Dermis microvascular lymphatic vessel endothelial cell (primary cell): ENCODE measurements around the gene HCK. TPM values are rescaled to one million over a fixed set of nuclear protein-coding genes. Genes with fewer than 3 reads are reported as not detected.

ENCODE experiments used
- DNase-seq, 2 donors: peaks; one replicate each; pipeline versions ENCODE4 v3.0.0 to v3.0.0-alpha.2; 2010; ENCODE audit warnings: low read depth in 2 of 2
- total RNA-seq: library from RNA; depleted of rRNA; stranded (reverse); fragments of >200 nt; gene quantifications from 2 replicates; pipeline ENCODE4 v1.2.1, GENCODE V29; 2014

Gene HCK
- total RNA-seq, 1 donor from 2014 or later = not detected

DNA sequence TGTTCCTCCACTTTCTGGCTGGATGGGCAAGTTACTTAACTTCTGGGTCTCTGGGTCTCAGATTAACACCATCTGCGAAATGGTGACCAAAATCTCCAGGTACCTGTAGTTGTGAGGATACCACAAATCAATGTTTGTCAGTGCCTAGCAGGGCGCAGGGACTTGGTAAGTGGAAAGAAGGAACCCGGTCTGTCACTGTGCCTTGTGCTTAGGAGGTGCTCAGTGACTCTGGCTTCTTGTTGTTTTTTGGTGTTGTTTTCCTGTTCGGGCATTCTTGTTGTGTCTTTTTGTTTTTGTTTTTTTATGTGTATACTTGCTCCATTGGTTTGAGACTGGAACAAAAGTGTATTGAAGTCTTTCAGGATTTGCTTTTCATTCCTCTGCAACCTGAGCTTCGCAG is 75.3 kb downstream of the HCK start:
- no peak for DNase-seq

DNA sequence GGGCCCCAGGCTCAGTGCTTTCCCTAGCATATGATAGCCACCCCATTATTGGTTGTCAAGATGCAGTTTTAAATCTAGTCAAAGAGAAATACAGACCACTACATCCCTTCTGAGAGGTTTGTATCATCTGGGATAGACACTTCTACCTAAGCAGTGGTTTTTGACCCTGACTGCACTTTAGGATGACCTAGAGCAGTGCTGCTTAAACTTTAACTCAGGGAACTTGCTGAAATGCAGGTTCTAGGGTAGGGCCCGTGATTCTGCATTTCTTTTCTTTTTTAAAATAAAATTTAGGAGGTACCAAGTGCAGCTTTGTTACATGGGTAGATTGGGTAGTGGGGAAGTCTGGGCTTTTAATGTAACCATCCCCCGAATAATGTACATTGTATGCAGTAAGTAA is 76.1 kb downstream of the HCK start:
- no peak for DNase-seq

DNA sequence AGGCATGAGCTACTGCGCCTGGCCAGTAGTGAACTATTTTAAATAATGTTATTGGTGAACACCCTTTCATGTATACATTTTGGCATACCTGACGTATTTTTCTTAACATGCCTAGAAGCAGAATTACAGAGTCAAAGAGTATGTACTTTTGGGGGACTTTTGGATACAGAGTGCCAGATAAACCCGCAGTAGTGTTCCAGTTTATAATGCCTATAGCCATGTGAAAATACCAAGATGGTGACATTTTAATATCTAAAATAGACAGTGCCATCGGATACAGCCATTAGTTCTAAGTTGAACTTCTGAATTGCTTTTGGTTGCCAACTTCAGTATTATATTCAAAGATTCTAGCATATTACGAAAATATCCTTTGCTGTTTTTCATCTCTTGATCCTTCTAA is 77.8 kb downstream of the HCK start:
- DNase-seq = no peak

DNA sequence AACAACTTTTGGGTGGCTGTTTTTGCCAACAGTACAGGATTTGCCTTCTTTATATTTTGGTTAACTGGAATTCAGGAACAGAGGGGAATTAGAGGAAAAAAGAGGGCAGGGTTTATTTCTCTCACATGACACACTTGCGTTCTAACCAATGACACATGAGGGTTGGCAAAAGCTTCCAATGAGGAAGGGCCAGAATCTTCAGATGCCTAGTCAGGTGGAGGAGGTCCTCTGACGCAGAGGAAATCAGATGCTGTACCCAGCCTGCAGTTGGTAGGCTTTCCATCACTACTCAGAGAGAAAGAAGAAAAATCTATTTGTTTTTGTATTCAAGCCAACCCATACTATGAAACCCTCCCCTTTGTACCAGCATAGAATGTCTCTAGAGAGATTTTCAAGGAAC is 78.3 kb downstream of the HCK start:
- no peak for DNase-seq

DNA sequence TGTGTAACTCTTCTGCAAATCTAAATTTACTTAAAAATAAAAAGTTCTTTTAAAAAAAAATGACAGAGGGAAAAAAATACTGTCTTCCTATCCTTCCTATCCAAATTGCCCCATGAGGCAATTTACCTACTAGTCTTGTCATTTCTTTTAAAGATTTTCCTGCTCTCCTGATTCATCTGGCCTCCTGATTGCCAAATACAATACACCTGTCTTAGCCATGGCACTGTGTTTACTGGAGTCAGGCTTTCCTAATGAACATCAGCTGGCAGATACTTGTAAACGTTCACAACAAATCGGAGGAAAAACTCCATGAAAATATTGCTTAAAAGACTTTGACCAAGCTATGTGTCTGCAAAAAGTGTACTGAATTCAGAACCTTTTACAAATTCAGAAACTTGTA is 78.9 kb downstream of the HCK start:
- DNase-seq = no peak

DNA sequence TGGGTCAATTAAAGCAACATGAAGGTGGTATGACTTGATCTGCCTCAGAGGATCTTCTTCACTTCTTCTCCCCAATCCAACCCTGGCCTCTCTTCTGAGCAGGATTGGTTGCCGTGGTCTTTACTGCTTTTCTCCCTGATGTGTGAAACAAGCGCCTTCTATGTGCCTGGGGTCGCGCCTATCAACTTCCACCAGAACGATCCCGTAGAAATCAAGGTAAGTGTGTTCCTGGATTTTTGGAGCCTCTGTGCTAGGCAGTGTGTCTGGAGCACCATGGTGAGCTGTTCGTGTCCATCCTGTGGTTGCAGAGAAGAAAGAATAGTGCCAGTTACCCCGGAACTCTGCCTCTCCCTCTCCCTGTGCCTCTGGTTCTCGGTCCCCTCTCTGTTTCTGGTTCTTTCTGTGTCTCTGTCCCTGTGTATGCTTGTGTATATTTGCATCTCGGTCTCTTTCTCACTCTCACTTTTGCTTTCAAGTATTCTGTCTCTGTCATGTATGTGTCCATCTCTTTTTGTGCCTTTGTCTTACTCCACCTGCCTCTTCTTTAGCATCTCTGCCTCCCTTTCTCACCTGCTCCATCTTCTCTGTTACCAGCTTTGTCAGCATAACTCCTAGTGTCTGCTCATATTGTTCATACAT is 81.0 kb downstream of the HCK start:
- no peak for DNase-seq

DNA sequence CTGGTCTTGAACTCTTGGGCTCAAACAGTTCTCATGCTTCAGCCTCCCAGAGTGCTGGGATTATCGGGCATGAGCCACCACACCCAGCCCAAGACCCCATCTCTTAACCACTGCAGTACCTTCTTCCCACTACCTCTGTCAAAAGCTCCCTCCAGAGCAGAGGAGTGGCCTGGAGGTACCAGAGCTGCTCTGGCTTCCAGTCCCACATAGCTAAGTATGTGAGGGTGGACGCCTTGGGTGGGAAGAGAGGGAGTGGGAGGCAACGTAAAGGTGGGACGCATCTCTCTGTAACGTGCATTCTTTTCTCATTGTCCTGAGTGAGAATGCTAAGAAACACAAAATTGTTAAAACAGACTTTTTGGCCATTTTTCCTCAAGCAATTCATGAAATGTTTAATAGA is 82.0 kb downstream of the HCK start:
- no peak for DNase-seq

DNA sequence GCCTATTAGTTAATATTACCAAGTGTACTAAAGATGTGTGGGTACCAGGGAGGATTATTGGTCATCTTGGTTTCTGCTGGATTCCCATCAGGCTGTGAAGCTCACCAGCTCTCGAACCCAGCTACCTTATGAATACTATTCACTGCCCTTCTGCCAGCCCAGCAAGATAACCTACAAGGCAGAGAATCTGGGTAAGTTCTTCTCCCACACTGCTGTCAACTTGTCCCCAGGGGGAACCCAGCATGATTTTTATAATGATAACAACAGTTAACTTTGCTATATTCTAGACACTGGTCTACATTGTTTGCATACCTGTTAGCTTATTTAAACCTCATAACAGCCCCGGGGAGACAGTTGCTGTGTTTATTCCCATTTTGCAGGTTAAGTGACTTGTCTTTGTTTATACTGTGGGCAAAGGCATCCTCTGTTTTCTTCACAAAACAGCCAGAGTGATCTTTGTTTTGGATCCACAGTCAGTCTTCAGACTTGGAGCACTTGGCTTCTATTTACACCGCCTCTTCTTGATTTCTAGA is 84.0 kb downstream of the HCK start:
- no peak for DNase-seq

DNA sequence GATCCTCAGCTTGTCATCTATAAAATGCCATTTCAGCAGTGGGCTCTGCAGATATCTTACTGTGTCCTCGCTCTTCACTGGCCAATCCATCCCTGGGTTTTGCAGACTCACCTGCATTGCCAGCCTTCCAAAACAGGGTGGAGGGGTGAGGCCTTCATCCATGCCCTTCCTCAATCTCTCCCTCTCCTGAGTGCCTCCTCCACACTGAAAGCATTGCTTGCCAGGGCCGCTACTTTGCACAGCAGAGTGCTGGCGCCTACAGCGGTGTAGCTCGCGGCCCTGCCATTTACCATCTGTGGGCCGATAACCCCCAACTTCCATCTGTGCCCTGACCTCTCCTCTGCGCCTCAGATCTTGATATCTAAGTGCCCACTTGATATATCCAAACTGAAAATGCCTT is 86.9 kb downstream of the HCK start:
- no peak for DNase-seq

DNA sequence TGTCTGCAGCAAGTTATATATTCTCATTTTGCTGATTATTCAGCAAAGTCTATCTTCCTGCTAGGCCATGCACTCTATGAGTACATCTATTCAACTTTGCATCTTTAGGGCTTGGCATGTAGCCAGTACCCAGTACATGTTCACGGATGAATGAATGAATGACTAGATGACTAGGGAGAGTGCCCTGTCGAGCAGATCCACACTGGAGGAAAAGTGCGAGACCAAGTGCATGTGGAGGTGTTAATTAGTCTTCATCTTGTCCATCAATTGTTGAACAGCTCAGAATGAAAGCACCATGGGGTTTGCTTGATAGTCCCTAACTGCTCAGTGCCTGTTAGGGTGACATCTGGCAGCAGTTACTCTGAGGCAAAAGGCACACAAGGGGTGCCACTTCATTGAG is 87.9 kb downstream of the HCK start:
- no peak for DNase-seq

DNA sequence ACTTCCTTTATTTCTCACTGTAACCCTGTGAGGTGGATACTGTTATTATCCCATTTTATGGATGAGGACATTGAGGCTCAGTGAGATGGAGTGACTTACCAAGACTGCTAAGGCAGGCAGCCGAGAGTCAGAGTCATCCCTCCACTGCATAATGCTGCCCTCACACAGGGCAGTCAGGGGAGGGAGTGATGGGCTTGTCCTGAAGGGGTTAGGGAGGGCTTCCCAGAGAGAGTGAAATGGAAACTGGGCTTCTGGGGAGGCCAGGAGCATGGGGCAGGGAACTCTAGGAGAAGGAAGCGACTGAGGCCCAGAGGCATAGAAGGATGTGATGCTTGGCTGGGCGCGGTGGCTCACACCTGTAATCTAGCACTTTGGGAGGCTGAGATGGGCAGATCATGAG is 88.6 kb downstream of the HCK start:
- DNase-seq = no peak

DNA sequence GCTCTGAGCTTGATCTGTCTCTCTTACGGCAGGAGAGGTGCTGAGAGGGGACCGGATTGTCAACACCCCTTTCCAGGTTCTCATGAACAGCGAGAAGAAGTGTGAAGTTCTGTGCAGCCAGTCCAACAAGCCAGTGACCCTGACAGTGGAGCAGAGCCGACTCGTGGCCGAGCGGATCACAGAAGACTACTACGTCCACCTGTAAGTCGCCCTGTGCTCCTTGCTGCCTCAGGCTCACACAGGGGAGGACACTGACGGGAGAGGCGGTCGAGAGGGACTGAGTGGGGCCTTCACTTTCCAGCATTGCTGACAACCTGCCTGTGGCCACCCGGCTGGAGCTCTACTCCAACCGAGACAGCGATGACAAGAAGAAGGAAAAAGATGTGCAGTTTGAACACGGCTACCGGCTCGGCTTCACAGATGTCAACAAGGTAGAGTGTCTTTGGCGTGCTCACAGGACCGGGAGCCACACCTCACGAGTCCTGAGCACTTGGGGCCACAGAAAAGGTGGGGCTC is 89.5 kb downstream of the HCK start:
- DNase-seq = no peak

DNA sequence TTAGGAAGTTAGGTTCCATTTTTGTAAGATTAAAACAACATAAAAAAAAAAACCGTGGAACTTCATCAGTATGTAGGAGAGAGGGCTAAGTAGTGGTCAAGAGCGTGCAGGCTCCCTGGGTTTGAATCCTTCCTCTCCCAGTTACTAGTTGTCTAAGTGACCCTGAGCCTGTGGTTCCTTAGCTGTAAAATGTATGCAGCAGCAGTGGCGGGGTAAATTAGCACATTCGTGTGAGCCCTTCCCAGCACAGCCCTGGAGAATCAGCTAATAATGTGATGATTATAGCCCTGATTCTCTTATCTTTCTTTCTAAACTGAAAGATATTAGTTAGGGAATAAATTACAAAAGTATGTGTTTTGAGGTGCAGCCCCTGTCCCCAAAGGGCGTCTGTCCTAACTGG is 90.0 kb downstream of the HCK start:
- no peak for DNase-seq

DNA sequence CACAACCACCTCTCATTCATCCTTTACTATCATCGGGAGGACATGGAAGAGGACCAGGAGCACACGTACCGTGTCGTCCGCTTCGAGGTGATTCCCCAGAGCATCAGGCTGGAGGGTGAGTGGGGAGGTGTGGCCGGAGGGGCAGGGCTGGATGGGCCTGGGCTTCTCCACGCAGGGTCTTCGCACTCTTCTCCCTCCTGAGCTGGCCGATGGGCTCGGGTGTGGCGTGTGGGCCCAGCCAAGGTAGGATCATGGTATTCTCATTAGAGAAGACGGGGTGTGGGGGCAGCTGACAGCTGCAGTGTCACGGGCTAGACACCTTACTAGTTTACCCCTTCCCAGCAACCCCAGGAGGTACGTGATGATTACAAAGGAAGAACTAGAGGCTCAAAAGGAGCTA is 90.9 kb downstream of the HCK start:
- no peak for DNase-seq

DNA sequence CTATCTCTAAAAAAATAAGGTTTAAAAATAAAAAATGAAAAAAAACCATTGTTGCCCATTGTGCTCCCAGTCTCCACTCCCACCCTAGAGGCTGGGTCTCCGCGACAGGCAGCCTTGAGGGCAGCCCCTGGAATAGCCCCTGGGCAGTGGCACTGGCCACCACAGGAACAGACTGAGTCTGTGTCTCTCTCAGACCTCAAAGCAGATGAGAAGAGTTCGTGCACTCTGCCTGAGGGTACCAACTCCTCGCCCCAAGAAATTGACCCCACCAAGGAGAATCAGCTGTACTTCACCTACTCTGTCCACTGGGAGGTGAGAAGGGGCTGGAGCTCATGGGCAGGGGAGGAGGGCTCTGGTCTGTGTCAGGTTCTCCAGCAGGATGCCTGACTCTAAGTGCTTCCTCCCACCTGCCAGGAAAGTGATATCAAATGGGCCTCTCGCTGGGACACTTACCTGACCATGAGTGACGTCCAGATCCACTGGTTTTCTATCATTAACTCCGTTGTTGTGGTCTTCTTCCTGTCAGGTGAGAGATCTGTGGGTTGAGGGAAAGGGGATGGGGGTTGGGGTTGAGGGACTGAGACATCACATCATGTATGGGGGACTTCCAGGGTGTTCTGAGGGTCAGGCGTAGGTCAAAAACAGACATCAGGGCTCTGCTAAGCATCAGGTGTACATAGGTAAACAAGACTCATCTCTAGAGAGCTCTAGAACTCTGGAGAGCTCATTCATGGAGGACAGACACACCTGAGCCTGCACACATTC is 93.0 kb downstream of the HCK start:
- DNase-seq = no peak

DNA sequence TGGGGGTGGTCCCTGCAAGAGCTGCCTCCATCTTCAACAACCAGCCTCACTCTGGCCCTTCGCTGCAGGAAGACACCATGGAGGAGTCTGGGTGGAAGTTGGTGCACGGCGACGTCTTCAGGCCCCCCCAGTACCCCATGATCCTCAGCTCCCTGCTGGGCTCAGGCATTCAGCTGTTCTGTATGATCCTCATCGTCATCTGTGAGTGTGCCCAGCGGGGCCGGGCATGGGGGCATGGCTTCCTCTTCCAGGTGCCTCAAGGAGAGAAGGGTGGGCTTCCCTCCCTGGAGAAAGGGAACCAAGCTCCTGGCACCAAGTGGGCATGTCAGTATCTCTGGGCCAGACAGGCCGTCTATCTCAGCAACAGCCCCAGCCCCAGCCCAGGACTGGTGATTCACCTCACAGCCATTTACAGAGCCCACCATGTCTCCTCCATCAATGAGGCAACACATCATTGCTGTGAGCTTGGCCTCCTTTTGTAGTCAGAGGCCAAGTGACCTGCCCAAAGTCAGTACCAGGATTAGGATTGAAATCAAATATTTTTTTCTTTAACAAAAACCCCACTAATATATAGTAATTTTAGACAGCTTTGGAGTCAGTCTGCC is 97.6 kb downstream of the HCK start:
- DNase-seq = no peak

DNA sequence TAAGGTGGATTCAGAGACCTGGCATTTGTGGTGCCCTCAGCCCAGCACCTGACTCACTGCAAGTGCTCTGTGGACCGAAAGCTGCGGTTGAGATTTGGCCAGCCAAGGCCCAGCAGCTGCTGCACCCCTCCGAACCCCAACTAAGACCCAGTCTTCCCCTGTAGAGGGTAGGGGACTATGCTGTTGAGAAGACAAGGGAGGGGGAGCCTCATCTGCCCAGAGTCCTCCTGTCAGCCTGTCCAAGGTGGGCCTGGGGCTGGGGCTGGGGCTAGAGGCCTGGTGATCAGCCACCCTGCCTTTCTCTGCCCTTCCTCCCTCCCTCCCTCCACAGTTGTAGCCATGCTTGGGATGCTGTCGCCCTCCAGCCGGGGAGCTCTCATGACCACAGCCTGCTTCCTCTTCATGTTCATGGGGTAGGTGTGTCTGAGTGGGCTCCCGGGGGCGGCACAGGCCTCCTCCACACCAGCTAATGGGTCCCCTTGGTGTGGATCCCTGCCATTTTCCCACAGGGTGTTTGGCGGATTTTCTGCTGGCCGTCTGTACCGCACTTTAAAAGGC is 98.3 kb downstream of the HCK start:
- no peak for DNase-seq

Other genes starting within 250 kb of the HCK start
- 14.5 and 42.1 TPM in 2 replicates for gene MYLK2, start 232.9 kb upstream of the HCK start, total RNA-seq
- gene FOXS1, start 206.6 kb upstream of the HCK start, total RNA-seq = 0.39 and 0.76 TPM in 2 replicates
- 0.26 and 1.5 TPM in 2 replicates for gene DUSP15, start 181.7 kb upstream of the HCK start, total RNA-seq
- 0.38 TPM in 1 of 2 replicates, not detected in the other for gene TTLL9, start 181.6 kb upstream of the HCK start, total RNA-seq
- 3.2 and 5.7 TPM in 2 replicates for gene PDRG1, start 100.2 kb upstream of the HCK start, total RNA-seq
- not detected in 2 replicates for gene XKR7, start 84.1 kb upstream of the HCK start, total RNA-seq
- 17.3 and 27.6 TPM in 2 replicates for gene CCM2L, start 41.8 kb upstream of the HCK start, total RNA-seq
- 16.7 and 27.3 TPM in 2 replicates for gene TM9SF4, start 57.5 kb downstream of the HCK start, total RNA-seq
- gene PLAGL2, start 155.5 kb downstream of the HCK start, total RNA-seq = 2.3 and 3.5 TPM in 2 replicates
- gene POFUT1, start 155.6 kb downstream of the HCK start, total RNA-seq = 26.7 and 42.9 TPM in 2 replicates
- gene KIF3B, start 225.4 kb downstream of the HCK start, total RNA-seq = 24.3 and 25.8 TPM in 2 replicates